GM18909 (cell line): Measurements from ENCODE around the gene RAMACL.
A peak's percentile ranks its signal among the peaks of the same experiment; 100 is the strongest.
"Not testable (repeated sequence)": the region's sequence is repeated elsewhere in the genome, so short reads cannot be mapped to it uniquely, and the experiment has no call there.

Source experiments
- ATAC-seq: cut with Tn5 transposase; IDR thresholded peaks from one replicate; pipeline ENCODE4 v1.9.1; 2021; ENCODE audit warnings: mild to moderate bottlenecking; ENCODE audit not compliant: unreplicated experiment, poor library complexity

RAMACL gene

DNA sequence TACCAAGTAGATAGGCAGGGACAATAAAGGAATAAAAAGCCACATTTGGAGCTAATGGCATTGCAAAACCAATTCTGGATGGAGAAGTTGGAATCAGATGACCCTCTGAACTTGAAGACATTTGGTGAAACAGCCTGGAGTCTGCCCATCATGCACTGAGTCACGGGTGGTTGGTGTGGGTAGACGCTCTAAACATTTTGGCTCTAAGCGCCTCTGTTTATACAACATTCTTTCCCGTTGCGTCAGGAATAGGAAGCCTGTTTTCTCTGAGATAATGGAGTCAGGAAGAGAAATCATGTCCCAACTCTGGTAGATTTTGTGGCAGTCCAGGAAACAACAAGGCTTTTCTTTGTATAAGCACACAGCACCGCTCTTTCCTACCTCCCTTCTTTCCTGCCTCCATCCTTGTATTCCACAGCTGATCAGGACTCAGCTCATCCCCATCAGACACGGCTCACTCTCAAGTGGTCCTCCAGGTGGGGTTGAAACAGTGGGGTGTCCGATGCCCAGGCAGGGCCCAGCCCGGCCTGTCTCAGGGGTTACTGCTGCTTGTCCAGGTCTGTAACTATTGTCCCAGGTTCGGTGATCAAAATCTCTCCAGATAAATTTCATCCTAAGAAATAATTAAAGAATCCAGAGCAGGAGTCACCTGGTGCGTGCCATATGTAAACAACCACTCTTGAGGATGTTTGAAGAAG, 12.1 kb upstream of the RAMACL start:
- ATAC-seq = no peak

DNA sequence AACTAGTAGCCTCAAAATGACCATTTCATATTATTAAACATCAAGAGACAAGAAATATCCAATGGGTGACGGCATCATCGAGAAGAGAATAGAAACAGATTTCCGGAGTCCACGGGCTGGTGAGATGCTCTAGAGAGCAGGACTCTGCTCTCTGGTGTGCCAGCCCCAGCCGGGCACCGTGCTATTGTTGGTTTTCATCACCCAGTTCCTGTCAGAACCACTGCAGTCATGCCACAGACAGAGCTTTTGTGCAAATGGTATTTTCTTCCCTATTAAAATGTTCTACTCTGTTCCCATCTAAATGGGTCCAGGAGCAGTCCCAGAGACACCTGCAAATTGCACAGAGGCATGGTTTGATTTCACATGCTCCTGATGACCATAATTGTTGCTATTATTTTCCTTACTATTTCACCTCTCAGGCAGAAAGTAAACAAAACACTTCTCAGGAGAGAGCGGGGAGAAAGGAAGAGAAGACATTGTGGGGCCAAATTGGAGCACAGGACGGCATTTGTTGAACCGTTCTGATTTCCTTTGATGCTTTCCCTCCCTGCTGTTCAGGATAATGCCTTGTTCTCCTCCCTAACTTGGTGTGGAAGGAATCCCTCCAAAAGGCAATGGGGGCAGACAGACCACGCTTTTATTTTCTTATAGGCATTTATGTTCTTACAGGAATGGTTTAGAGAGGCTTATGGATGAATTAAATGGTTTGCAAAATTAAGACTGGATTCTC, 11.4 kb upstream of the RAMACL start:
- ATAC-seq = no peak

DNA sequence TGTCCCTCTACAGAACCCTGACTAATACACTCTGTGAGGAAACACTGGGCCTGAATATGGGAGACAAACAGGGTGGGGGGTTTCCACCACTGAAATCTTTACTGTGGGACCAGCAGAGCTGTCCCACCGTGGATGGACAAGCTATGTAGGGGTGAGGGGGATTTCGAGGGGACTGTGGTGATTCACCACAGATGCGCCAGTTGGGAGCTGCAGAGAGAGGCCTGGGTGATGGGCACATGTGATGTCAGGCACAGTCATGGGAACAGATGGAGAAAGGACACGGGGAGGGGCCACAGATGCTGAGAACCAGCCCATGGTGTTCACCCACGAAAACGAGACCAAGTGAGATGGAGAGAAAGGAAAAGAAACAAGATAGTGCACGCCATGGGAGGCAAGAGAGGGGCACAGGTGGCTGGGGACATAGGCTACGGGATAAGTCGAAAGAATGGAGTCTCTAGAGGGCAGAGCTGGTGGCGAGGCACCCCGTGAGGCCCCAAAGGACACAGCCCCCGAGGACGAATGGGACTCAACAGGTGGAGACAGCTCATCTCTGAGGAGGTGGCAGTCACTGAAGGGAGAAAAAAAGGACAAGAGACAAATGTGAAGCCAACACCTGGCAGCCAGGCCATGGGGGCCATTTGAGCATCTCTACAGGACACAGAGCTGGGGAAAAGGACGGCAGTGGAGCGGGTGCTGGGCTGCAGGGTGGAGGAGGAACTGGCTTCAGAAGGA, 10.5 kb upstream of the RAMACL start:
- no peak for ATAC-seq

DNA sequence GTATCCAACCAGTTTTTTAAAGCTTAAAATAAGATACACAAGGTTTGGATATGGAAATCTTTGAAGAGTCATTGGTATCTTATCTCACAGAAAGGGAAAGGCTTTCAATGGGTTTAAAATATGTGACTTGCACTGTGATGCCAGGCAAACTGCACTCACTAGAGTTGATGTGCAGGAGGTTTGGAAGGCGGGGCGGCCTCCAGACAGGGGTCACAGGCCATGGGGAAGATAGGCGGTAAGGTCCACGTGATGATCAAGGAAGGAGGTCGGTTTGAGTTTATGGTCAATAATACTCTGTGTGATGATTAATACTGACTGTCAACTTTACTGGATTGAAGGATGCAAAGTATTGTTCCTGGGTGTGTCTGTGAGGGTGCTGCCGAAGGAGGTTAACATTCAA, 9.5 kb upstream of the RAMACL start:
- no peak for ATAC-seq

DNA sequence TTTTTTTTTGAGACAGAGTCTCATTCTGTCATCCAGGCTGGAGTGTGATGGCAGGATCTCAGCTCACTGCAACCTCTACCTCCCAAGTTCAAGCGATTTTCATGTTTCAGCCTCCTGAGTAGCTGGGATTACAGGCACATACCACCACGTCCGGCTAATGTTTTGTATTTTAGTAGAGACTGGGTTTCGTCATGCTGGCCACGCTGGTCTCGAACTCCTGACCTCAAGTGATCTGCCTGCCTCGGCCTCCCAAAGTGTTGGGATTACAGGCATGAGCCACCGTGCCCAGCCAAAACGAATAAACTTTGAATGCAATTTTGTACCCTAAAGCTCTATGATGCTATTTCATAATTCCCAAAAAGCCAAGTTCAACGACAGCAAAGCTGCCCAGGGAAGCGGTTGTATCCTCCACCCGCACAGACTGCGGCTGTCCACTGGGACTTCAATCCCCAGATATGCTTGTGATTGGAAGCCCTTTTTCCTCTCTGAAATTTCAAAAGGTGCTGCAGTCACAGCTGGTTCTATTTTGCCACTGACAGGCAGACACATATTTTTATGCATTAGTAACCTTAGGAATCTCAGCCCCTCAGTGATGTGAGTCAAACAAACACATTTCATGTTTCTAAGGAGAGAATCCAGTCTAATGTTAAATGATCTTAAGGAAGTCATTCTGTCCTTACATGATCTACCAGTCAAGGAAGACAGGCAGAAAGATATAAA, 8.7 kb upstream of the RAMACL start:
- no peak for ATAC-seq

DNA sequence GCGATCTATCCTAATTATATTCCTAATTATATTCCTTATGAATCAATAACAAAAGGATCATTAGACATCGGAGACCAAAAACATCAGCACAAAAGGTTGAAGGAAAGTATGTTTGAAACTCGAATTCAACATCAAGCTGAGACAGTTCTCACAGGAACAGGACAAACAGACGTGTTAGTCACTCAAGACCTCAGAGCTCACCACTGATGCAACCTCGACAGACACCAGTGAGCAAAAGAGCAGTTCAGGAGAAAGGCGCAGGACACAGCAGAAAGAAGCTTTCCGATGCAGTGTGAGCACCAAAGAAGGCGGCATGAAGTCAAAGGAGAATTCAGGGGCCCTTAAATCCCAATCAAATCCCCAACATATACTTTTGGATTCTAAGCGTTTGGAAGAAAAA, 6.3 kb upstream of the RAMACL start:
- ATAC-seq = no peak

DNA sequence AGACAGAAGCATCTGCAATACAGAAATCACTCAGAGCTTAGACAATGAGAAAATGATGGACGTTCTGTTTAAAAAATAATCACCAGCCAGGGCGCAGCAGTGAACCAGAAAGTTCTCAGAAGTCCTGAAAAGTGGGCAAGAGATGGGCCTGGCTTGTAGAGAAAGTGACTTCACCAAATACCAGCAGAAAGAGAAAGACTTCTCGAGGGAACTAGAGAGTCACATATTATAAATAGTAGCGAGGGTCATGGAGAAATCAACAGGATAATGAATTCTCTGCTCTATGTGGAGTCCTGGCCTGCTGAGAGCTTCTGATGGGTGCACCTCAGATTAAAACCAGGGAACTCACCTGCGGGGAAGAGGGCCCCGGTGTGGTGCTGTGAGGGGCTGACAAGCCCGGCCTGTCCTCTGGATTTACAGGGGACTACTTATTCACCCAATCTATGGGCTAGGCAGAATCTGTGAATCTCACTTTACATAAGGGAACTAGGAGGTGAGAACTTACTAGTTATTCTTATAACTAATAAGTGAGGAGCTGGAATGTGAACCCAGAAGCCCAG, 5.6 kb upstream of the RAMACL start:
- ATAC-seq = no peak

DNA sequence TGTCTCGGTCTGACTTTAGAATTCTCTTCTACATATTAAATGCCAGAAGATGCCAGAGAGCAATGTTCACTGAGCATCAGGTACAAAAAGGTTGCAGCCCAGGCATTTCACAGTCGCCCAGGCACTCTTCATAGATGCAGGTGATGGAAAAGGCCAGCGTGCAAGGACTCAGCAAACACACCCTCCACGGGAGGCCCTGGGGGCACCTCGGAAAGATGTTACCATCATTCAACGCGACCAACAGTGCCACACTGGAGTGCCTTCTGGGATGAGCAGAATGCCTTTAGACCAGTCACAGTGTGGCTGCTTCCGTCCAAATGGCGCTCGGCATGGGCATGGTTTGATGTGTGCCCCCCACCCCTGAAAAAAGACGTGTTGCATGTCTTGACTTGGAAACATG, 4.5 kb upstream of the RAMACL start:
- ATAC-seq = no peak

DNA sequence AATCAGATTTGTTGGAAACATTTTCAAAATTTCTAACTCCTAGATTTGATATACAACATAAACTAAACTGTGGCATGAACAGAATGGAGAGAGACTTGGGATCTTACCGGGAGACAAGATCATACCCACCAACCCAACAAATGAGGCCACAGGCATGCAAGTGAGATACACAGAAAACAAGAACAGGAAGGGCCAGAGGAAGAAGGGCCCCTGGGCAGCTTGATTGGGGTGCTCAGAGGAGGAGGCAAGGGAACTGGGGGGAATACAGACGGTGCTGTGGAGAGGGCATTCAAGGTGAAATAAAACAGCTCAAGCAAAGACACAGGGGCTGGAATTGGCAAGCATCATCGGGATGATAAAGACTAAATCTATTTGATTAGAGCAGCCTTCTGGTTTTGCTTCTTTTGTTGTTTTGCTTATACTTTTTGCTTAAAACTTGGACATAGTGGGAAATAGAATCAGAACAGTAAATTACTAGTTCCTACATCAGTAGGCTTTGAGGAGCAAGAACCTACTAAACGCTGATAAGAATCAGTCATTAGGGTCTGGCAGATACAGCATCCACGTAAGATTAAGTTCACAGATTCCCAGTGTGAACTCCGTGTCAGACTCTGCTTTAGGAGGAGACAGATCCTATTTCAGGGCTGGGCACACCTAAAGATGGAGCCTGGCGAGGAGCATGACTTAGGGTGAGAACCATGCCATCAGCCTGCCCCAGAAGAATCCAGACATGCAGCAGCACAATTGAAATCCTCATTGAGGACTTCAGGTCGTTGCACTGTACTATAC, 3.5 kb upstream of the RAMACL start:
- ATAC-seq = no peak

DNA sequence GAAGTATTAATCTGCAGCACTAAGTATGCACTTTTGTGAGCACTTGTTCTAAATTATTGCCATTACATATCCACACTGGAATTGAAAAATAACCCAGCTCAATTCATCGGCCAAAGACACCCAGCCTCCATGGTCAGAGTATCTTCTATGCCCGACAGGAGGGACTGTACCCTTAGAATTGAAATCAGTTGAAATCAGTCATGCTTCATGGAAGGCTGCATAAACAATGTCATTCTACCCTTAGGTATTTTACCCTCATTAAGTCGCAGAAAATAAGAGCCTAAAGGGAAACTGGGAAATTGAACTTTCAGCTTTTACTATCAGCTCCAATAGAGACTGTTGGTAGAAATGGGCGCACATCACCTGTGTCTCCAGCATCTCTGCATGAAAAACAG, 2.9 kb upstream of the RAMACL start:
- ATAC-seq = peak; percentile 23

DNA sequence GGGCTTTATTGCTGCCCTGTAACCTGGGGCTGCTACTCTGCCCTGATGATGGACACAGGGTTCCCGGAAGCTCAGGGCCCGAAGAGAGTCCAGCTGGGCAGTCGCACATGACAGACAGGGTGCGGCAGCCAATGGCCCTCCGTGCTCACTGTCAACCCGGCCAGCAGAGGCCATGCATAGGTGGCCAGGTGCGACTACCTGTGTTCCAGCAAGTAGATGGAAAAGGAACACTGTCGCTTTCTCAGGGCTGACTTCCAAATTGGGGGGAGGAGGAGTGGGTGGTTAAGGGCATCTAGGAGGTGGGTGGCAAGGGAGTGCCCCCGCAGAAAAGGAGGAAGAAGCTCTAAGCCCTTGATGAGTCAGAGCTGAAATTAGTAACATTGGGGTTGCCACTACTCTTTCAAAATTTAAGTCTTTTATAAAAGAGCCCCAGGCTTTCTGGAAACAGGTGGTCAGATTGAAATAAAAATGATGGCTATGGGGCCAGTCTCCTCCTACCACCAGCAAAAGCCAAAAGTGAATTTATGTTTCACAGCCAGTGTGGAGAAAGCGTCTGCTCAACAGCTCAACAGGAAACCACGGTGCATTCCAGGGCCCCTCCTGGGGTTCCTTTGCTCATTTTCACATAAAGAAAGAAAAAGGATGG, 2.3 kb upstream of the RAMACL start:
- peak; percentile 34 for ATAC-seq

DNA sequence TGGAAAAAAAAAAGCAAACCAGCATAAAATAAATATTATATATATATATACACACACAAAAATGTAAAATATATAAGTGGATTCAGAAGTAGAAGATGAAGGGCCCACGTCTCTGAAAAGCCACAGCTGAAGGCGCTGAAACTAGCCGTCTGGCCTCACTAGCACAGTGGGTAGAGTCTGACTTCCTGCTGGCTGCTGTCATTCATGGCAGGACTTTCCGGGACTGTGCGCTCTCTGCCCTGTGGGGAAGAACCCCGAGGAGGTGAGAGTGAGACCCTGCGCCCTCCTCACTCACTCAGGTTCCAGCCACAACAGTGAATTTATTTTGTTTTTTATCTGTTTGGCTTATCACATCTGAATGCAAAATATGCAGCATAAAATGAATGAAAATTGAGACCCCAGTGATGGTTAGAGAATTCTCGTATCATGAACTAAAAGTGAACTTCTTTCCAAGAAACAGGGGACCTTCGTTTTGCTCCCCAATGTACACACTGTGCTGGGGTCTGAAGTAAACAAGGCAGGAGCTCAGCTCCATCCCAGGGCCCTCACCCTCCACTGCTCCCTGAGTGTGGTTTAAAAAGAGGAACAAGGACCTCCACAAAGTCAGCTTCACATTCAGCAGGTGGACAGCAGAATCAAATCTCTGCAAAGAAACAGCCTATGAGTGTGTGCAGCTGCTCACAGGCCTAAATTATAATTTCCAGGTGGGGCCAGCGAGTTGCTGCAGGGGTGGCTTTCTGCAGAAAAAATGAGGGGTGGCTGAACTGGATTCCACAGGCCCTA, 1.3 kb upstream of the RAMACL start:
- peak; percentile 86 for ATAC-seq

DNA sequence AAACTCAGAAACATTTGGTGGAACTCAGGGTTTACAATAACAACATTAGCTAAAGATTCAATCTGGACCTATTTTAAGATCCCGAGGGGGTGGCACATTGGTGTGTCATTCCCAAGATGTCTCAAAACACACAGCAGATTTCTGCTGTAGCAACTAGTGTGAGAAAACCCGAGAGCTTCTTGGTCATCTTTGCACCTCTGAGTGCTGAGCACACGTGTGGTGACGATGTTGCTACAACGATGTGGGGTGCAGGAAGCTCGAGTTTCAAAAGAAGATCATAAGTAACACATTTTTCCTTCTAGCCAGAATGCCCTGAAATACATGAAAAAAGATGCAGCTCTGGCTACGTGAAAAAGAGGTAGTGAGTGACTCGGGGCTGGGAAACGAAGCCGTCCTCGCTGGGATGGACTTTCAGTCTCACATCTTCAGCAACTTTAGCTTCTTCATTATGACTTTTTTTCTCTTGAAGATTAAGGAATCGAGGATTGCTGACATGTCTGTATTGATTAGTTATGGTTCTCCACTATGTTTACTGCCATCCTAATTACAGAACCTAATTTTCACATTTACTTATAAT, 1.5 kb downstream of the RAMACL start:
- ATAC-seq = no peak

DNA sequence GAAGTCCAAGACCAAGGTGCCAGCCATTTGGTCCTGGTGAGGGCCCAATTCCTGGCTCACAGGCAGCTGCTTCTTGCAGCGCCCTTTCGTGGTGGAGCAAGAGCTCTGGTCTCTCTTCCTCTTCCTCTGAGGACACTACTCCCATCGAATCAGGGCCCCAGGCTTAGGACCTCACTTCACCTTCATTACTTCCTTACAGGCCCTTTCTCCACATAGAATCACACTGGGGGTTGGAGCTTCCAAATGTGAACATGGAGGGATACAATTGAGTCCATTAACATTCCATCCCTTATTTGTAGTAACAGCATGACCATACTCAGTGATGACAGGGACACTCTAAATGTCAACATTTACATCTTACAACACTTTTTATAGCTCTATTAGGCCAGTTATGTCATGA, 2.3 kb downstream of the RAMACL start:
- no peak for ATAC-seq

DNA sequence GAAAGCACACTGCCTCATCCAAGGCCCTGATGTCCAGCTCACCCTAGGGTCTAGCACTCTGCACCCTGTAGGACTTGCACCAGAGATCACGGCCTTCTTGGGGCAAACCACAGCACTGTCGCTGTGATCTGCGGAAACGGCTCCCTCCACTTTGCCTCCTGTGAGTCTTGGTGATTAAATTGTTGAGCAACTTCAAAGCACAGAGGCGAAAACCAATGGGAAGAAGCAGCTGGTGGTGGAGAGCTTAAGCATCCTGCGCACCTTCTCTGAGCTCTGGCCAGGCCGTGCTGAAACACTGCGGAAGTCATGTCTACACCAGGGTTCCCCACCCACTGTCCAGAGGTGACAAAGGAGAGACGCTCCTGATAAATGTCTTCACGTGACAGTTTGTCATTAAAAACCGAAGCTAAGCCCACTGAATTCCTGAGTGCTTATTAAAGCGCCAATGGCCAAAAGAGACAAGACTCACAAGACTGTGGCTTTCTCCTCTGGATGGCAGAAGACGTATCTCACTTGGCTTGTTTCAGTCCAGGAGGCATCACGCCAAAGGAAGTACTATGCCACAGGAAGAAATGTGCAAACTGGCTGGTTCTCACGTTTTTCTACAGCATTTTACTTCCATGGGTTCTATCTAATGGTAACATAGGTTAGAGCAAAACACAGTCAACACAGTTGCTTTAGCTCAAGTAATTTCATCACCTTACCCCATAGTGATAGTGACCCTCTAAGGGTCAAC, 3.1 kb downstream of the RAMACL start:
- ATAC-seq = no peak

DNA sequence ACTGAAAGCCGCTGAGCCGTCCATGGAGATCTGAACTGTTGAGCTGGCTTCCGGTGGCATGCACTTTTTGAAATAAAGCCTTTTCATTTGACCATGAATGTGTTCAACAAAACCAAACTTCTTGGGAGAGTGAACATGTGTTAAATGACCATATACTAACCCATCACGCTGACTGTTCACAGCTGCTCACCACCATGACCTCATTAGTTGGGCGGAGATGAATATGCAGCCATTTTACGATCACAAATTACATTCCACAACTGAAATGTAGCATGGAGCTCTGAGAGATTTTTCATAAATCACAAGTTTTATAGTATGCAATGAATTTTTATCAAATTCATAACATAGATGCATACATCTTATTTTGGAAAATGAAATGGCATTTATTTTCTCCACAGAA, 4.2 kb downstream of the RAMACL start:
- ATAC-seq = no peak

DNA sequence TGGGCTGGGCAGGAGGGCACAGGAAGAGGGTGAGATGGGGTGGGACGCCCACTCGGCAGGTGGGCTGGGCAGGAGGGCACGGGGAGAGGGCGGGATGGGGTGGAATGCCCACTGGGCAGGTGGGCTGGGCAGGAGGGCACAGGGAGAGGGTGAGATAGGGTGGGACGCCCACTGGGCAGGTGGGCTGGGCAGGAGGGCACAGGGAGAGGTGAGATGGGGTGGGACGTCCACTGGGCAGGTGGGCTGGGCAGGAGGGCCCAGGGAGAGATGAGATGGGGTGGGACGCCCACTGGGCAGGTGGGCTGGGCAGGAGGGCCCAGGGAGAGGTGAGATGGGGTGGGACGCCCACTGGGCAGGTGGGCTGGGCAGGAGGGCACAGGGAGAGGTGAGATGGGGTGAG, 4.7 kb downstream of the RAMACL start:
- not testable (repeated sequence) for ATAC-seq
